ENCODE measurements around the gene MYO1E. TPM values are rescaled to one million over a fixed set of nuclear protein-coding genes. Genes with fewer than 3 reads are reported as not detected.

MYO1E gene
- total and polyA plus RNA-seq, 2 of the 8 experiments (the other 6 are each of a cell fraction or from before 2014, with no cell fraction given) = 19.6 to 142 TPM

GRCh38 chr15:59178151-59178695 lies 194.4 kb downstream of the MYO1E start:
- ChIA-PET POLR2A (ENCODE audit: partially characterized antibody) (no interaction called here), CTCF (ENCODE audit: partially characterized antibody) (interaction anchor here (0.7 to 1.5 kb wide), 6 partner anchors 9 to 350 kb away, joined by 3 to 6 read pairs (median 3); no protein-coding TSS in a partner anchor)
- Histone ChIP-seq H2BK120ac (replicated peaks; ENCODE audit: low read depth, low read length) (no peak overlapping the region), H4K8ac (ENCODE audit: extremely low read depth, insufficient read depth, low read length) (no peak overlapping the region), H3K4me2 (ENCODE audit: insufficient read depth in 1 of 2, low read depth in 2 of 2, low read length in 2 of 2) (no peak overlapping the region), H3K4me3 (ENCODE audit: extremely low read depth in 1 of 4, insufficient read depth in 2 of 4, low read depth in 3 of 4, low read length in 4 of 4) (no peak overlapping the region), H3K23me2 (ENCODE audit: low read depth, low read length) (no peaks in the 10 kb centered on the region), H2BK5ac (ENCODE audit: low read depth, low read length) (no peak overlapping the region), H3K4me1 (replicated peaks in 1 of 4; ENCODE audit: control insufficient read depth in 3 of 4, insufficient read depth in 4 of 4, low read length in 3 of 4) (no peaks in the 10 kb centered on the region), H3K9ac (replicated peaks in 1 of 4; ENCODE audit: extremely low read depth in 1 of 4, low read depth in 3 of 4, low read length in 3 of 4) (no peak overlapping the region), H4K20me1 (replicated peaks in 1 of 2; ENCODE audit: control insufficient read depth in 1 of 2, insufficient read depth in 2 of 2, low read length in 2 of 2) (peaks cover 0 to 1% of the 10 kb centered on the region in 2 experiments), H3K56ac (replicated peaks; ENCODE audit: insufficient read length, low read depth, low read length) (no peak overlapping the region), H3K79me1 (ENCODE audit: low read depth, low read length) (no peaks in the 10 kb centered on the region), H3K18ac (ENCODE audit: extremely low read depth, low read length) (no peak overlapping the region), H3K4ac (replicated peaks; ENCODE audit: insufficient read length, low read depth, low read length) (no peak overlapping the region), H4K5ac (ENCODE audit: insufficient read length, low read depth, low read length) (no peak overlapping the region), H3K9me3 (ENCODE audit: insufficient read depth in 2 of 2, low read depth in 1 of 2, low read length in 1 of 2) (peaks cover 3 to 4% of the 10 kb centered on the region in 2 experiments; a peak in 1 of 4 replicates), H2AK5ac (ENCODE audit: low read depth, low read length) (no peak overlapping the region), H3K79me2 (ENCODE audit: control insufficient read depth in 1 of 2, insufficient read depth in 2 of 2, low read length in 2 of 2) (no peaks in the 10 kb centered on the region), H2BK12ac (ENCODE audit: low read depth, low read length) (no peak overlapping the region), H3K14ac (ENCODE audit: insufficient read length) (no peak overlapping the region), H3K36me3 (ENCODE audit: control insufficient read depth in 2 of 4, insufficient read depth in 4 of 4, low read length in 3 of 4) (peaks cover 2 to 36% (median 14%) of the 10 kb centered on the region in 4 experiments; a peak in 7 of 8 replicates), H3K27ac (ENCODE audit: low read depth, low read length) (no peak overlapping the region; the same call in 1 of the 2 replicates), H3K27me3 (replicated peaks in 1 of 4; ENCODE audit: control insufficient read depth in 3 of 4, extremely low read depth in 1 of 4, insufficient read depth in 3 of 4, low read length in 3 of 4) (no peaks in the 10 kb centered on the region), H4K91ac (replicated peaks; ENCODE audit: insufficient read length, low read length) (no peak overlapping the region), H2AFZ (ENCODE audit: low read length) (no peak overlapping the region), H3K23ac (ENCODE audit: insufficient read length) (no peak overlapping the region), H2BK15ac (ENCODE audit: low read length) (no peak overlapping the region), H2BK20ac (ENCODE audit: low read length) (no peak overlapping the region)
- no peak for TF ChIP-seq TEAD4 (IDR thresholded peaks at IDR 0.05; ENCODE audit: low read depth, low read length)
- TF ChIP-seq ATF3 (IDR thresholded peaks at IDR 0.05; ENCODE audit: insufficient read depth, low read depth, low read length) = no peak
- TF ChIP-seq SUZ12 (IDR thresholded peaks at IDR 0.05; ENCODE audit: low read length) = no peak
- no peak for TF ChIP-seq HDAC6 (IDR thresholded peaks at IDR 0.05; ENCODE audit: low read depth, low read length)
- TF ChIP-seq SIN3A (conservative IDR thresholded peaks at IDR 0.05 in 1 of 2, IDR thresholded peaks at IDR 0.05 in 1 of 2; ENCODE audit: low read depth in 1 of 2, low read length in 2 of 2) = no peak
- no peak for TF ChIP-seq TCF12 (IDR thresholded peaks at IDR 0.05; ENCODE audit: low read depth, low read length)
- no peak for TF ChIP-seq POU5F1 (IDR thresholded peaks at IDR 0.05; ENCODE audit: low read depth, low read length)
- TF ChIP-seq RFX5 (IDR thresholded peaks at IDR 0.05; ENCODE audit: borderline replicate concordance, low read depth, low read length) = no peak
- TF ChIP-seq SP4 (IDR thresholded peaks at IDR 0.05; ENCODE audit: low read length) = no peak
- WGBS, 2 experiments (ENCODE audit: extremely low coverage in 1 of 2, insufficient coverage in 1 of 2, insufficient read length in 1 of 2, insufficient replicate concordance in 2 of 2, low coverage in 1 of 2, low lambda C conversion rate in 2 of 2, missing lambda C conversion rate in 1 of 2) = 93% methylated on average over 16 of the region's 16 CpGs; no CpG with 5 or more reads in 1 of the 2 experiments
- FAIRE-seq (no peak), DNase-seq (ENCODE audit: low read depth in 1 of 2, low spot score in 2 of 2) (no peak)
